NCI-H2107 treated with DMSO at 0.1 percent for 48 hours (cell line): ENCODE measurements around the gene TRDN.
"Not testable (repeated sequence)": the region's sequence is repeated elsewhere in the genome, so short reads cannot be mapped to it uniquely, and the experiment has no call there.

Experiments
- DNase-seq: peaks from one replicate; lab custom pipeline; 2025; ENCODE audit not compliant: unreplicated experiment; lab: John Stamatoyannopoulos, UW

TRDN gene

DNA sequence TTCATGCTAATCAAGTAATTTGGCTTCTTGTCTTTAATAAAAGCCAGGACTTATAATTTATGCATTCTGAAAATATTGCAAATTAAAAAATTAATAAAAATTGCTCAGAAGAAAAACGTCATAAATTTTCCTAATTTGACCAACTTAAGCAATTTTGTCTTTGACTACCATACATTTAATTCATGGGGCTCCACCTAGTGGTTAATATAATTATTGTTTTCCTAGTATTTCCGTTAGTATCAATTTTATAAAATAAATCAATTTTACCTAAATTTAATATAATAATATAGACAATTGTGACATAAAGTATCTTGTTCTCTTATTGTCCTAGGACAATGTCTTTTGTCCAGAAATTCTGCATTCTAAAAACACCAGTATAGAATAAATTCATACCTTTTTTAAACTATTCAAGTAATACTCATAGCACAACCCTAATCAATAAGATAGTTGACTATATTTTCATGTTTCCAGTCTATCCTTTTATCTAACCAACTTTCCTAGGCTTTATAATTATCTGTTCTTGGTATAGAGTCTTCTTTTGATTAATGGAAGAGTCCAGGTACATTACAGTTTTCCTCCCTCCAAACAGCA, 319.9 kb downstream of the TRDN start:
- peak; percentile 50 for DNase-seq

DNA sequence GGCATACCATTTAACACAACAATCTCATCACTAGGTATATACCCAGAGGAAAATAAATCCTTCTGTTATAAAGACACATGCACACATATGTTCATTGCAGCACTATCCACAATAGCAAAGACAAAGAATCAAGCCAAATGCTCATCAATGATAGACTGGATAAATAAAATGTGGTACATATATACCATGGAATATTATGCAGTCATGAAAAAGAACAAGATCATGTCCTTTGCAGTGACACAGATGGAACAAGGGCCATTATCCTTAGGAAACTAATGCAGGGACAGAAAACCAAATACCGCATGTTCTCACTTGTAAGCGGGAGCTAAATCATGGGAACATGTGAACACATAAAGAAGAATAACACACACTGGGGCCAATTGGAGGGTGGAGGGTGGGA, 322.3 kb downstream of the TRDN start:
- not testable (repeated sequence) for DNase-seq

DNA sequence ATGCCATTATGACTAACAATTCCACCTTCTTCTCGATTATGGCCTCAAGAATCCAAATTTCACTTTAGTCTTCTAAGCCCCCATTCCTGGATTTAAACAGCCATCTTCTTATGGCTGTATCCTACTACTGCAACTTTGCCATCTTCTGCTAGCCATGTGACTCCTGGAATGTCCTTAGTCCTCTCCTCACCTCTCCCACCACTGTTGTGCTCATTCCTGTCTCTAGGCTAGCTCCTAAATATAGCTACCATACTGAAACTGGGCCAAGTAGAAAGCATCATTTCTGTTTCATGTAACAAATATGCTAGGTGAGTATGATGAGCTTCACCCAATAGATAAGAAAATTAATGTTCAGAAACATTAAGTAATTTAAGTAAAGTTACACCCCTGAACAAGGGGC, 327.6 kb downstream of the TRDN start:
- DNase-seq: no peak

DNA sequence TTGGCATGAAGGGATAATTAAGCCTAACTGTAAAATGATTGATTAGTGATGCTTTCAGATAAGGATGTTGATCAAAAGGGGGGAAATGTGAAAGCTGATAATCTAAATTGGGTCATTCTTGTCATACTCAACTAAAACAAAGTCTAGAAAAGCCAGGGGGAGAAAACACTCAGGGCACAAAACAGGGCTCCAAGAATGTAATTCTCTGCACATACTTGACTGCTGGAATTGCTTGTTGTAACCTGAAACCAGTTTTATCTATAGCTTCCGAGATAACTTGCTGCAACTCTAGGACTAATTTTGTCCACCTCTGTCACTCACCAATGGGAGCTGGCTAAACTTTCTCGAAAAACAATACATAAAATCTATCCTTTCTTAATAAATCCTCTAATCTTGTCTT, 330.4 kb downstream of the TRDN start:
- DNase-seq: no peak

- DNase-seq: no peak
Measured at GRCh38 chr6:123295672-123296071, 341.1 kb downstream of the TRDN start.

GRCh38 chr6:123295181-123295580, 341.6 kb downstream of the TRDN start:
- DNase-seq: no peak

GRCh38 chr6:123288649-123289048, 348.1 kb downstream of the TRDN start:
- DNase-seq: no peak

DNA sequence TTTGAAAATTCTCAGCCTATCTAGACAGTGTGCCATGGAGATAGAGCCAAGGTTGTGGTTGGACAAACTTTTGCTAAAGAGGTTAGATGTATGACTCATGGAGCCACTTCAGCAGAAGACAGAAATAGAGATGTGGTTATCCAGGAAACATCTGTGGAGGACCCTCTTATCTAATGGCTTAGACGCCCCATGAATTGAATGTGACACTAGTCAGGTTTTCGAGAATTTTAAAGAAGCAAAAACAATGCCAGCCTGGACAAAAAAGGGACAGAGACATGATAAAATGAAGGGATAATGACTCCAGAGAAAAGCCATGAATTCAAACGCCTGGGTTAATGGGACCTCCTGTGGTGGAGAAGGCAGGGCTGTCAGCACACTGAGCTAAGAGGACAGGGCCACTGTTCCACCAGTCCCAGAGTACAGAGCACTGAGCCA, 360.2 kb downstream of the TRDN start:
- DNase-seq: no peak

- no peak for DNase-seq
Measured at GRCh38 chr6:123263981-123264380, 372.8 kb downstream of the TRDN start.

- DNase-seq: no peak
Measured at GRCh38 chr6:123240626-123241025, 396.1 kb downstream of the TRDN start.

DNA sequence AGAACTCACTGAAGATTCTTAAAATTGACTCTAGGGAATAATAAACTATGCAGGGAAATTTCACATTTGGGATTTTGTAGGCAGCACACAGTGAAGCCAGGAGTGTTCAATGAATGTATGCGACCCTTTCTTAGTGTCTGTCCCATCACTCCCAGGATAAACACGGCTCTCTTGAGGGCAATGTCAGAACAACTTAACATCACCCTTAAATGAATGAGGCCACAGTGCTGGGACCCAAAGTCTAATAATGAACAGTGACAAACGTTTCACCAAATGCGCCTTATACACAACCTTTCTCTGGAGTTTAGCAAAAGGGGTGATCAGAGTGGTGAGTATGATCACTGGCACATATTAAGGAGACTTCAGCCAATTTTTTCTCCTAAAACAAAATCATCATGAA, 403.4 kb downstream of the TRDN start:
- DNase-seq: no peak

DNA sequence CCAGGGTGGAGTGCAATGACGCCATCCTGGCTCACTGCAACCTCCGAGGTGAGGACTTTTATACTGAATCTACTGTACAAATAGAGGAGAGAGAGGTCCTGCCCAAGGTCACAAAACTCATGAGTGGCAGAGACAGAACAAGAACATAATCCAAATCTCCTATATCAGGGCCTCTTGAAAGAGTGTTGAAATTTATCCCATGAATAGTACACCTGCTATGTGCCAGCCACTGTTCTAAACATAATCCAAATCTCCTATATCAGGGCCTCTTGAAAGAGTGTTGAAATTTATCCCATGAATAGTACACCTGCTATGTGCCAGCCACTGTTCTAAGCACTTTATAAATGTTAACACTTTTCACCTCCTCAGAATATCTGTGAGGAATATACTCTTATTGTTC, 409.0 kb downstream of the TRDN start:
- peak; percentile 9 for DNase-seq

DNA sequence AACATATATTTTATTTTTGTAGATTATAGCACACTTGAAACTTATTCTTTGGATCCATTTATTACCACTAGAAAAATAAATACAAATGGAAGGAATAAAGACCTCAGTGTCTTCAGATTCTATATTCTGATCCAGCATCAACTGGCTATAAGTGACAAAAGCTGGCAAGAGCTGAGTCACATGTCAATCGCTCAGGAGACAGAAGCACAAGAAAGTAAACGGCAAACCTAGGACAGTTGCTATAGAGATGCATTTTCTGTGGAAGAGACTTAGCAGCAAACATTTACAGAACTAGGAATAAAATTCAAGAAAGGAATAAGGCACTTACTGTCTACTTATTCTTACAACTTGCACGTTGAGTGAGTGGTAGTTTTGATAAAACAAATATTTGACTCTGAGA, 410.4 kb downstream of the TRDN start:
- DNase-seq: no peak

DNA sequence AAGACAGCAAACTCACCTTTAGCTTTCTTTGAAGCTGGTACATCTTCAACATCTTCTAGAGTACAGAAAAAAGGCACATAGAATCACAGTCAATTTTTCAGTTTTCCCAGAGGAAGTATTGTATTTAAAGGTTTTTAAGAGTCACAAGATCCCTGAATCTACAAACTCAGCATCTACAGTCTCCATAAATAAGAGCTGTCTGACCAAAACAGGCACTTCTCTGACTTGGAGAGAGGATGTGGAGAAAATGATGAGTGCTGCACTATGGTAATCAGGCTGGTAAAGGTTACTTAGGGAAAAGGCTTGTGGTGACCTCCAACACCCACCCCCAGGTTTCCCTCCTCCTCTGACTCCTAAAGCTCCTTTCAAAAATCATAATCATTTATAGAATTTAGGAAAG, 412.7 kb downstream of the TRDN start:
- no peak for DNase-seq

GRCh38 chr6:123223461-123223860, 413.3 kb downstream of the TRDN start:
- no peak for DNase-seq

- DNase-seq: no peak
Measured at GRCh38 chr6:123215211-123215610, 421.5 kb downstream of the TRDN start.

GRCh38 chr6:123214433-123214832, 422.3 kb downstream of the TRDN start:
- DNase-seq: no peak

DNA sequence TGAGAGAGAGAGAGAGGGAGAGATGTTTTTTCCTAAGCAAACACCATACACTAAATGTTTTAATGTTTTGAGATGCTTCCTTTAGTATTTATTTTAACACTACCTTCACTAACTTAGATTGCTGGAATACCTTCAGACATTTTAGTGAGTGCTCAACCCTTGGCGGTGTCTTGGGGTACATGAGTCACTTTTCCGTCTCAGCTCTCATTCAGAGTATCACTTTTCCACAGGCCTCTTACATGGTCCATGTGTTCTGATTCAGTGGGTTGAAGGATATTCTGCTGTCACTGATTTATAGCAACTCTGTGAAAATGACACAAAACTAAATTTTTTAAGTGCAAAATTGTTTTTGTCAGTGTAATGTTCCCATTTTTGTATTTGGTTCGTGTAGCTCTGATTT, 422.8 kb downstream of the TRDN start:
- DNase-seq: no peak

- DNase-seq: no peak
Measured at GRCh38 chr6:123211777-123212545, 424.8 kb downstream of the TRDN start.

DNA sequence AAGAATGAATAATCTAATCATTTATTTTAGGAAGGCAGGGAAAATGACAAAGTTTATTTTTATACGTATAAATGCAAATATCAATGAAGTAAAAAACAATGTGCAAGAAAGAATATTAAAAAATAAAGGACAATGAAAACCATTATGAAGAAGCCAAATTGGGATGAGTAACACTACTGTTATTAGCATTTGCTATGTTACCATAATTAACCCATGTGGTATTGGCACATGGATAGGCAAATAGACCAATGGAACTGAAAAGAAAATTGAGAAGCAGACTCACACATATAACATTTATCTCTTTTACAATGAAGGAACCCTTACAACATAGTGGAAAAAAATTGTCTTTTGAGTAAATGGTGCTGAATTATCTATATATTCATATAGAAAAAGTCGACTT, 426.1 kb downstream of the TRDN start:
- no peak for DNase-seq

GRCh38 chr6:123207967-123208510, 428.7 kb downstream of the TRDN start:
- no peak for DNase-seq

- DNase-seq: no peak
Measured at GRCh38 chr6:123203928-123204327, 432.8 kb downstream of the TRDN start.
